Vagina (tissue), 2 donors: ENCODE results near the gene AAMDC. TPM values are rescaled to one million over a fixed set of nuclear protein-coding genes. Genes with fewer than 3 reads are reported as not detected.

Experiments used
- DNase-seq, 2 donors: peaks; one replicate each; pipeline ENCODE4 v3.0.0-alpha.2; 2017; ENCODE audit errors: extremely low spot score in 2 of 2
- H3K27ac ChIP-seq: fragments of 200-600 bp; sonication (generic); one replicate; pipeline ENCODE4 v1.5.1; 2019
- H3K27me3 ChIP-seq: fragments of 200-600 bp; sonication (generic); one replicate; pipeline ENCODE4 v1.5.1; 2019
- H3K36me3 ChIP-seq, 2 donors: fragments of 200-600 bp; sonication (generic); one replicate each; pipeline ENCODE4 v1.5.1; 2017 to 2019
- H3K4me1 ChIP-seq: fragments of 200-600 bp; sonication (generic); one replicate; pipeline ENCODE4 v1.5.1; 2019
- H3K4me3 ChIP-seq, 2 donors: fragments of 200-600 bp; sonication (generic); 1 replicate in 1 of 2; 2 replicates in 1 of 2; pipeline ENCODE4 v1.5.1; 2016 to 2019
- H3K9me3 ChIP-seq: fragments of 200-600 bp; sonication (generic); one replicate; pipeline ENCODE4 v1.5.1; 2019
- CTCF ChIP-seq, 3 experiments: fragments of 450-650 bp in 2 of 3; fragments of 200-600 bp in 1 of 3; sonication (generic) in 1 of 3; IDR thresholded peaks; one replicate each; pipeline ENCODE4 v1.5.1; 2017 to 2019; ENCODE audit warnings: antibody characterized with exemption in 3 of 3, mild to moderate bottlenecking in 2 of 3, moderate library complexity in 2 of 3
- POLR2A ChIP-seq, 2 donors: fragments of 450-650 bp; IDR thresholded peaks; one replicate each; pipeline ENCODE4 v1.6.1; 2017; ENCODE audit warnings: antibody characterized with exemption in 2 of 2, mild to moderate bottlenecking in 2 of 2, moderate library complexity in 2 of 2
- POLR2AphosphoS5 ChIP-seq, 2 donors: sonication (generic); formaldehyde crosslinking; IDR thresholded peaks; one replicate each; pipeline ENCODE4 v1.9.0; 2017; ENCODE audit warnings: antibody characterized with exemption in 2 of 2, mild to moderate bottlenecking in 2 of 2, low read depth in 1 of 2; ENCODE audit not compliant: insufficient read depth in 1 of 2
- intact Hi-C: fragments of 100-400 bp; cut with DNase I; formaldehyde crosslinking; loops from one replicate; pipeline ENCODE4 v1.15.1; 2023
- total RNA-seq: library from RNA; depleted of rRNA; stranded (reverse); fragments of >200 nt; gene quantifications from one replicate; pipeline ENCODE4 v1.2.3, GENCODE V29; 2016

The AAMDC gene
- total RNA-seq, result 18.2 TPM

DNA sequence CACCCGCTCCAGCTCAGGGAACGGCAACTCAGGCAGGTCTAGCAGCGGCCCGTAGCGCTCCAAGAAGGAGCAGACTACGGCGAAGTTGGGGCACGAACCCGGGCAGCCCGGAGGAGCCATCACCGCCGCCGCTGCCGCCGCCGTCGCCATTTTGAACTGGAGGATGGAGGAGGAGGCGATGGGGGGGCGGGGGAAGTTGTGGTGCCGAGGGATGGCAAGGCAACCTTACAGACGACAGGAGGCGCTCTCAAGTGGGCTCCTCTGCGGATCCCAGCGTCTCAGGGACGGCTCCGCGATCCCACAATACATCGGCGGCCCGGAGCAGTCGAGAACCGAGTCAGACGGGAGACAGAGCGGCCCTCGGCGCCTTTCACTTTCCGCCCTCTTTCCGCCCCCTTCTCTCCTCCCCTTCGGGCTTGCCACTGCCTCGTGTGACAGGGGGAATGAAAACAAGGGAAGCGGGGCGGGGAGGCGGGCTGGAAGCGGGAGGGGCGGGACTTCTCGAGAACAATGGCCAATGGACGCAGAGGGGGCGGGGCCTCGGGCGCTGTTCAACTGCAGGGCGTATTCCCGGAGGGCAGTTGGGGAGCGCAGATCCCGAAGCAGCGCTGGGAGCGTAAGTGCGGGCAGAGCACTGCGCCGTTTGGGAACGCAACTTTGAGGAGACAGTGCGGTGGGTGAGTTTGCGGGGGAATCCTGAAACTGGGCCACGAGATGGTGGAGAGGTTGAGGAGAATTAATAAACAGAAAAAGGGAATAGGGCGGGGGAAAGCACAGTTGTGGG is at the start of gene AAMDC, which contains the start of gene RSF1:
Gene AAMDC, plus strand, starts transcription at position 580 of the 784 bp plus-strand sequence. CDS start 21,353 bp downstream, outside the sequence.
Gene RSF1, minus strand, starts transcription at position 158 of the 784 bp plus-strand sequence. Its CDS starts 8 bp downstream, at position 150.
- DNase-seq, result peak; percentile 97 to 99
- H3K27ac ChIP-seq, result peak within 1 kb of the TSS; percentile 98
- peak within 1 kb of the TSS; percentile 71 to 86 for H3K4me3 ChIP-seq
- TF ChIP-seq POLR2A (IDR thresholded peaks at IDR 0.05) (peak in 1 of 2 donors; percentile 78), POLR2AphosphoS5 (IDR thresholded peaks at IDR 0.05; ENCODE audit: insufficient read depth in 1 of 2, low read depth in 1 of 2) (peak; percentile 74 to 91), CTCF (IDR thresholded peaks at IDR 0.05) (peak; percentile 24 to 61 (median 45))
- no peaks in the 10 kb centered on the region for H3K9me3 ChIP-seq
- peaks cover 52% of the 10 kb centered on the region for H3K4me1 ChIP-seq
- intact Hi-C loops, result no loop called here
- H3K27me3 ChIP-seq, result no peaks in the 10 kb centered on the region
- H3K36me3 ChIP-seq, result no peaks in the 10 kb centered on the region

DNA sequence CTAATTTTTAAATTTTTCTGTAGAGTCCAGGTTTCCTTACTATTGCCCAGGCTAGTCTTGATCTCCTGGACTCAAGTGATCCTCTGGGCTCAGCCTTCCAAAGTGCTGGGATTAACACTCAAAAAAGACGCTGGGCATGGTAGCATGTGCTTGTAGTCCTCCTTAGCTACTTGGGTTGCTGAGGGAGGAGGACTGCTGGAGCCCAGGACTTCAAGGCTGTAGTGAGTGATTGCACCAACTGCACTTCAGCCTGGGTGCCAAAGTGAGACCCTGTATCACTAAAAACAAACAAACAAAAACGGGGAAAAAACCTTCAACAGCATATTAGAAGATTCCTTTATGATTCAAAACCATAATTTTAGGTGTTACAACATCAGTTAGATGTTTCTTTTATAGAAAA is 45.0 kb upstream of the AAMDC start:
- Histone ChIP-seq H3K4me3 (no peak overlapping the region), H3K27me3 (no peaks in the 10 kb centered on the region), H3K4me1 (peaks cover 13% of the 10 kb centered on the region), H3K36me3 (no peaks in the 10 kb centered on the region), H3K9me3 (no peaks in the 10 kb centered on the region), H3K27ac (no peak overlapping the region)
- TF ChIP-seq POLR2AphosphoS5 (IDR thresholded peaks at IDR 0.05; ENCODE audit: insufficient read depth in 1 of 2, low read depth in 1 of 2) (no peak), POLR2A (IDR thresholded peaks at IDR 0.05) (no peak), CTCF (IDR thresholded peaks at IDR 0.05) (no peak)
- DNase-seq, result no peak
- intact Hi-C loops, result no loop called here

DNA sequence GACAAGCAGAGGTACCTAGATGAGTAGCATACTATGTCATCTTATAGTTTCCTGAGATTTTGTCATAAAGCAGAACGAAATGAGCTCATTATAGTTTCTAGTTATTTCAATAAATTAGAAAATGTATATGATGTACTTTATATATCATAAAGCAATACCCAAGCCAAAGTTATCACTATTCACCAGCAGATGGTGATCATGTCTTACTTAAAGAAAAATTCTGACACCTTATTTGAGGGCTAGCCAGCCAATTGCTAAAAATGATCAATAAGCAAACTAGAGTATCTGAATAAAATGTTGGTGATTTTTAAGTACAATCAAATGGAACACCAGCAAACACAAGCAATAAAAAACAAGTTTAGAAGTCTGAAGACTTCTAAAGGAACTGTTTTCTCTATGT is 44.5 kb upstream of the AAMDC start:
- H3K36me3 ChIP-seq, result no peaks in the 10 kb centered on the region
- intact Hi-C loops, result no loop called here
- H3K27ac ChIP-seq, result no peak overlapping the region
- no peak for DNase-seq
- peak in 1 of 3 experiments; percentile 23 for TF ChIP-seq CTCF (IDR thresholded peaks at IDR 0.05)
- no peak for TF ChIP-seq POLR2AphosphoS5 (IDR thresholded peaks at IDR 0.05; ENCODE audit: insufficient read depth in 1 of 2, low read depth in 1 of 2)
- TF ChIP-seq POLR2A (IDR thresholded peaks at IDR 0.05), result no peak
- H3K9me3 ChIP-seq, result no peaks in the 10 kb centered on the region
- no peaks in the 10 kb centered on the region for H3K27me3 ChIP-seq
- H3K4me3 ChIP-seq, result no peak overlapping the region
- H3K4me1 ChIP-seq, result peaks cover 9% of the 10 kb centered on the region

- no peaks in the 10 kb centered on the region for H3K9me3 ChIP-seq
- H3K4me1 ChIP-seq, result peaks cover 6% of the 10 kb centered on the region
- H3K36me3 ChIP-seq, result no peaks in the 10 kb centered on the region
- H3K27ac ChIP-seq, result no peak overlapping the region
- intact Hi-C loops, result no loop called here
- no peak for TF ChIP-seq CTCF (IDR thresholded peaks at IDR 0.05)
- no peak for TF ChIP-seq POLR2A (IDR thresholded peaks at IDR 0.05)
- no peak for TF ChIP-seq POLR2AphosphoS5 (IDR thresholded peaks at IDR 0.05; ENCODE audit: insufficient read depth in 1 of 2, low read depth in 1 of 2)
- H3K4me3 ChIP-seq, result no peak overlapping the region
- H3K27me3 ChIP-seq, result no peaks in the 10 kb centered on the region
- DNase-seq, result no peak
Measured at GRCh38 chr11:77778118-77778517, 42.8 kb upstream of the AAMDC start.

DNA sequence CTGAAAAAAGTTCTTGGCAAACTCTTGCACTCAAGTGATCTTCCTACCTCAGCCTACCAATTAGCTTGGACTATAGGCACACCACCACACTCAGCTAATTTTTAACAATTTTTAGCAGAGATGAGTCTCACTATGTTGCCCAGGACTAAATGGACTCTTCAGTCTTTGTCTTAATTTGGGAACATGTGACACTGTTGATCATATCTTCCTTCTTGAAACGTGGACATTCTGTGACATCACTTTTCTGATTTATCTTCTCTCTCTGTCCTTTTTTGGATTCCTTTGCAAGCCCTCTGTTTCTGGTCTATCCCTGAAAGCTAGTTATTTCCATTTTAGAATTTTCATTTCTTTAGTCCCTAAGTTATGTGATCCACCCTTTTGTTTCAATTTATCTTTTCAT is 42.4 kb upstream of the AAMDC start:
- intact Hi-C loops, result no loop called here
- no peaks in the 10 kb centered on the region for H3K9me3 ChIP-seq
- H3K36me3 ChIP-seq, result no peaks in the 10 kb centered on the region
- no peaks in the 10 kb centered on the region for H3K27me3 ChIP-seq
- DNase-seq, result no peak
- no peak overlapping the region for H3K27ac ChIP-seq
- no peak overlapping the region for H3K4me3 ChIP-seq
- TF ChIP-seq CTCF (IDR thresholded peaks at IDR 0.05) (no peak), POLR2AphosphoS5 (IDR thresholded peaks at IDR 0.05; ENCODE audit: insufficient read depth in 1 of 2, low read depth in 1 of 2) (no peak), POLR2A (IDR thresholded peaks at IDR 0.05) (no peak)
- H3K4me1 ChIP-seq, result peaks cover 2% of the 10 kb centered on the region
